ENCODE data around the gene CPEB3. TPM values are rescaled to one million over a fixed set of nuclear protein-coding genes. Genes with fewer than 3 reads are reported as not detected.
"Not testable (repeated sequence)": the region's sequence is repeated elsewhere in the genome, so short reads cannot be mapped to it uniquely, and the experiment has no call there.

The CPEB3 gene
- 10 to 100 TPM in 1 of 2 donors, 1 to 10 TPM in 1; 9.3 to 10.2 TPM for total RNA-seq

DNA sequence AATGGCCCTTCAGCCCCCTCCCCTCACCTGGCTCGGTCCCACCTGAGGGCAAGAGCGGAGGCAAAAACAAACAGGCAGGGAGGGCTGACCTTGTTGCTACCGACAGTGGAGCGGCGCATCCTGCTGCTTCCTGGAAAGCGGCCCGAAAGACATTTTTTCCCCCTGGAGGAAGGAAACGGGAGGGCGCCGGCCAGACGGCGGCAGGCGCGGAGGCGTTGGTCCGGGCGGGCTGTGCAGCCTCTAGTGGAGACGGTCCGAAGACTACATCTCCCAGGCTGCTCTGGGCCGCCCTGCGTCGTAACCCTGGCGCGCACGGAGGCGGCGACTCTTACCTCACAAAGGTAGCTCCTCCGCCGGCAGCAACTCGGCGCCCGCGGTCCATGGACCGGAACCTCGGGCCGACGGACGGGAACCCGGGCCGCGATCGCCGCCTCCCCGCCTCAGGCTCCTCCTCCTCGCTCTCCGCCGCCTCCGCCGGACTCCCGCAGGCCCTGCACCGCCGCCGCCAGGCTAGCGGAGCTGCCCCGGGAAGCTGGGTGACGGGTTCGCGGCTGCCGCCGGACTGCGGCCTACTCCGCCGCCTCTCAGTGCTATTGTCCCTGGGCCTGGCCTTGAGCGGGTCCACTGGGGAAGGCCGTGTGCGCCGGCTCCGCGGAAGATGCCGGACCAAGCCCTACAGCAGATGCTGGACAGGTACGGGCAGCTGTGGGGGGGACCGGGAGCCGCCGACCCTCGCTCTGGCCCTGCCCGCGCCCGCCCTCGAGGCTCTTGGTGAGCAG, at the start of gene CPEB3, which contains the start of gene MARCHF5:
CPEB3 (minus strand) TSS at position 242 of the 779 bp plus-strand sequence. CDS start 50,728 bp downstream, outside the sequence.
MARCHF5 (plus strand) TSS at position 331 of the 779 bp plus-strand sequence; CDS start at position 659, 328 bp downstream.
- Histone ChIP-seq H3K9me3 (no peaks in the 10 kb centered on the region), H3K27ac (peak within 1 kb of the TSS; percentile 86 to 96 (median 91)), H3K4me1 (peaks cover 12% of the 10 kb centered on the region), H3K27me3 (no peaks in the 10 kb centered on the region), H3K36me3 (replicated peaks in 1 of 2; ENCODE audit: insufficient read depth in 1 of 2, low read depth in 2 of 2) (no peaks in the 10 kb centered on the region), H3K4me3 (peak within 1 kb of the TSS; percentile 81 to 99)
- DNase-seq (peak; percentile 97 to 98 (median 98)), ATAC-seq (peak; percentile 98)
- WGBS, 2 donors = 0% methylated on average over 8 to 77 of the region's 79 CpGs
- TF ChIP-seq, protein P1, sequence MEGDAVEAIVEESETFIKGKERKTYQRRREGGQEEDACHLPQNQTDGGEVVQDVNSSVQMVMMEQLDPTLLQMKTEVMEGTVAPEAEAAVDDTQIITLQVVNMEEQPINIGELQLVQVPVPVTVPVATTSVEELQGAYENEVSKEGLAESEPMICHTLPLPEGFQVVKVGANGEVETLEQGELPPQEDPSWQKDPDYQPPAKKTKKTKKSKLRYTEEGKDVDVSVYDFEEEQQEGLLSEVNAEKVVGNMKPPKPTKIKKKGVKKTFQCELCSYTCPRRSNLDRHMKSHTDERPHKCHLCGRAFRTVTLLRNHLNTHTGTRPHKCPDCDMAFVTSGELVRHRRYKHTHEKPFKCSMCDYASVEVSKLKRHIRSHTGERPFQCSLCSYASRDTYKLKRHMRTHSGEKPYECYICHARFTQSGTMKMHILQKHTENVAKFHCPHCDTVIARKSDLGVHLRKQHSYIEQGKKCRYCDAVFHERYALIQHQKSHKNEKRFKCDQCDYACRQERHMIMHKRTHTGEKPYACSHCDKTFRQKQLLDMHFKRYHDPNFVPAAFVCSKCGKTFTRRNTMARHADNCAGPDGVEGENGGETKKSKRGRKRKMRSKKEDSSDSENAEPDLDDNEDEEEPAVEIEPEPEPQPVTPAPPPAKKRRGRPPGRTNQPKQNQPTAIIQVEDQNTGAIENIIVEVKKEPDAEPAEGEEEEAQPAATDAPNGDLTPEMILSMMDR (IDR thresholded peaks at IDR 0.05) = peak; percentile 53 to 94 (median 88)
- TF ChIP-seq POLR2A (IDR thresholded peaks at IDR 0.05) = peak; percentile 83 to 89 (median 85)
- intact Hi-C loops (cut with DNase I) = loop anchor here (10.0 kb wide), 1 partner anchor 56 kb away; no protein-coding TSS in a partner anchor

DNA sequence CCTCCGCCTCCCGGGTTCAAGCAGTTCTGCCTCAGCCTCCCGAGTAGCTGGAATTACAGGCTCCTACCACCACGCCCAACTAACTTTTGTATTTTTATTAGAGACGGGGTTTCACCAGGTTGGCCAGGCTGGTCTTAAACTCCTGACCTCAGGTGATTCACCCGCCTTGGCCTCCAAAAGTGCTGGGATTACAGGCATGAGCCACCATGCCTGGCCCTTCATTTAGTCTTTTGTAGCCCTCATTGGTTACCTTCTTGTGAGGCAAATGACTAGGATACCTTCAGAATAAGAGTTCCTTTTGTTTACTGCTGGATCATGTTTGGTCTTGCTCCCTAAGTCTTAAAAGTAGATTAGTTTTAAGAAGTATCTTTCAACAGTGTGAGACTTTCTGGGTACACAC, 39.0 kb upstream of the CPEB3 start:
- H3K27ac ChIP-seq; DNase-seq; H3K36me3 ChIP-seq (replicated peaks in 1 of 2; ENCODE audit: insufficient read depth in 1 of 2, low read depth in 2 of 2); ATAC-seq; H3K9me3 ChIP-seq; H3K4me3 ChIP-seq; H3K27me3 ChIP-seq; intact Hi-C loops (cut with DNase I): not testable (repeated sequence)
- 94 to 98% methylated on average over 6 of the region's 6 CpGs for WGBS, 2 donors
- peaks cover 22% of the 10 kb centered on the region for H3K4me1 ChIP-seq

DNA sequence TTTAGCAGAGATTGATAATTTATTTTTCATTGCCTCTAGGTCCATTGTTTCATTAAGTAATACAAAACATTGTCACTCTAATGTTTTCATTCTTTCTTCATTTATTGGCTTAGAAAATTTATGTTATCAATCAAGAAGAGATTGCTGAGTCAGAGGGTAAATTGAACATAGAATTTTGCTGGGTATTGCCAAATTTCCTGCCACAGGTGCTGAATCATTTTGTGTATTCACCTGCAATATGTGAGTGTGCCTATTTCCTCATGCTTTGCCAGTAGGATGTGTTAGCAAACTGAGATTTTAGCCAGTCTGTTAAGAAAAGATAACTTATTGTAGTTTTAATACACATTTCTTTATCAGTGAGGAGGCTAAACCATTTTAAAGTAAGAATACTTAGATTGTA, 38.1 kb upstream of the CPEB3 start:
- Histone ChIP-seq H3K9me3 (no peaks in the 10 kb centered on the region), H3K27ac (no peak overlapping the region), H3K4me1 (peaks cover 22% of the 10 kb centered on the region), H3K4me3 (no peak overlapping the region), H3K36me3 (replicated peaks in 1 of 2; ENCODE audit: insufficient read depth in 1 of 2, low read depth in 2 of 2) (no peaks in the 10 kb centered on the region), H3K27me3 (no peaks in the 10 kb centered on the region)
- TF ChIP-seq, protein P1 (IDR thresholded peaks at IDR 0.05) = no peak
- TF ChIP-seq POLR2A (IDR thresholded peaks at IDR 0.05) = no peak
- intact Hi-C loops (cut with DNase I) = no loop called here
- ATAC-seq (peak; percentile 52), DNase-seq (peak in 2 of 4 donors; percentile 8 to 20)

DNA sequence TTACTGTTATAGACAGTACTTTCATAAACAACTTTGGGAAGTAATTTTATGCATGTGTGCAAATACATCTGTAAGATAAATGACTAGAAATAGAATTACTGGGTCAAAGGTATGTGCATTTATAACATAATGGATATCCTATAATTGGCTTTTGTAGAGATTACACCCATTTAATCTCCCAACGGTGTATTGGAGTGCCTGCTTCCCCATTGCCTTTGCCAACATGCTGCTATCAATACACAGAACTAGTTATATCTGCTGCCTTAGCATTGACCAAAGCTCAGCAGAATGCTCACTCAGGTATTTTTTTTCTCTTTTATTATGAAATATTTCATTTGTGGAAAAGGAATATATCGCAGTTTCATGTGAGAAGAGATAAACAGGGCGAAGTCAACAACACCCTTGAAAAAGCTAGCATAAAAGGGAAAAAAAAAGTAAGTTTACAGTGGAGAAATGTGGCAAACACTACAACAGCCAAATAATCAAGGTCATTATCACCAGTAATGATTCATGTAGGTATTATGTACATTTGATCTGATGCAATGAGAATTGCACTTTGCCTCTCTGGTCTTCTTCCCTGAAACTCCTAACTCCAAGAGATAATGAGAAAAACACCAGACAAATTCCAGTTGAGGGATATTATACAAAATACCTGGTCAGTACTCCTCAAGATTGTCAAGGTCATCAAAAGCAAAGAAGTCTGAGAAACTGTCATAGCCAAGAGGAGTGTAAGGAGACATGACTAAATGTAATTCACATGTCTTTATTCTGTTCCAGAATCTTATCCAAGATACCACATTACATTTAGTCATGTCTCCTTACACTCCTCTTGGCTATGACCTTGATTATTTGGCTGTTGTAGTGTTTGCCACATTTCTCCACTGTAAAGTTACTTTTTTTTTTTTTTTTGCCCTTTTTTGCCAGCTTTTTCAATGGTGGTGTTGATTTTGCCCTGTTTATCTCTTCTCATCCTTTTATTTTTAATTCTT, 36.9 kb upstream of the CPEB3 start:
- WGBS, 2 donors = 31 to 49% methylated on average over 3 of the region's 3 CpGs
- peak overlapping the region in 1 of 4 donors; percentile 42 for H3K27ac ChIP-seq
- no peak overlapping the region for H3K4me3 ChIP-seq
- peaks cover 22% of the 10 kb centered on the region for H3K4me1 ChIP-seq
- intact Hi-C loops (cut with DNase I) = no loop called here
- TF ChIP-seq POLR2A (IDR thresholded peaks at IDR 0.05) = no peak
- TF ChIP-seq, protein P1 (IDR thresholded peaks at IDR 0.05) = no peak
- ATAC-seq = no peak
- H3K9me3 ChIP-seq = no peaks in the 10 kb centered on the region
- no peaks in the 10 kb centered on the region for H3K27me3 ChIP-seq
- H3K36me3 ChIP-seq (replicated peaks in 1 of 2; ENCODE audit: insufficient read depth in 1 of 2, low read depth in 2 of 2) = no peaks in the 10 kb centered on the region
- no peak for DNase-seq

DNA sequence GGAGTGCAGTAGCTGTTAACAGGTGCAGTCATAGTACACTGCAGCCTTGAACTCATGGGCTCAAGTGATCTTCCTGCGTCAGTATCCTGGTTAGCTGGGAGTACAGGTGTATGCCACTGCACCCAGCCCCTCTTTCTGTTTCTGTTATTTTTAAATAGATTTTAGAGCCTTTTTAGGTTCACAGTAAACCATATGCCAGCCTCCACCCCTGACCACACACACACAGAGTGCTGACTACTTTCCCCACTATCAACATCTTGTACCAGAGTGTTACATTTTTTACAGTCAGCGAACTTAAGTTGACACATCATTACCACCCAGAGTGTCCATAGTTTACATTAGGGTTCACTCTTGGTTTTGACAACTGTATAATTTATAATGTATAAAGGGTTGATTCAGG, 32.2 kb upstream of the CPEB3 start:
- WGBS, 2 donors = 91 to 92% methylated on average over 2 of the region's 2 CpGs
- peaks cover 12% of the 10 kb centered on the region for H3K4me1 ChIP-seq
- TF ChIP-seq, protein P1 (IDR thresholded peaks at IDR 0.05) = no peak
- TF ChIP-seq POLR2A (IDR thresholded peaks at IDR 0.05) = no peak
- H3K27ac ChIP-seq = no peak overlapping the region
- H3K9me3 ChIP-seq = no peaks in the 10 kb centered on the region
- no peaks in the 10 kb centered on the region for H3K36me3 ChIP-seq (replicated peaks in 1 of 2; ENCODE audit: insufficient read depth in 1 of 2, low read depth in 2 of 2)
- no peaks in the 10 kb centered on the region for H3K27me3 ChIP-seq
- intact Hi-C loops (cut with DNase I) = no loop called here
- H3K4me3 ChIP-seq = no peak overlapping the region
- ATAC-seq = no peak
- DNase-seq = no peak

Measured in body of pancreas (tissue), 4 donors.